Skeletal muscle cell (primary cell): Measurements from ENCODE around the gene HSD17B1.
"Not testable (repeated sequence)": the region's sequence is repeated elsewhere in the genome, so short reads cannot be mapped to it uniquely, and the experiment has no call there.

Experiments used
- DNase-seq: peaks from one replicate; pipeline ENCODE4 v3.0.0-alpha.2; 2010; ENCODE audit warnings: low read depth
- H3K4me3 ChIP-seq: 2 replicates; pipeline ENCODE4 v1.5.1; 2011; ENCODE audit warnings: low read depth, mild to moderate bottlenecking, control low read depth, low read length, moderate library complexity

HSD17B1 gene

DNA sequence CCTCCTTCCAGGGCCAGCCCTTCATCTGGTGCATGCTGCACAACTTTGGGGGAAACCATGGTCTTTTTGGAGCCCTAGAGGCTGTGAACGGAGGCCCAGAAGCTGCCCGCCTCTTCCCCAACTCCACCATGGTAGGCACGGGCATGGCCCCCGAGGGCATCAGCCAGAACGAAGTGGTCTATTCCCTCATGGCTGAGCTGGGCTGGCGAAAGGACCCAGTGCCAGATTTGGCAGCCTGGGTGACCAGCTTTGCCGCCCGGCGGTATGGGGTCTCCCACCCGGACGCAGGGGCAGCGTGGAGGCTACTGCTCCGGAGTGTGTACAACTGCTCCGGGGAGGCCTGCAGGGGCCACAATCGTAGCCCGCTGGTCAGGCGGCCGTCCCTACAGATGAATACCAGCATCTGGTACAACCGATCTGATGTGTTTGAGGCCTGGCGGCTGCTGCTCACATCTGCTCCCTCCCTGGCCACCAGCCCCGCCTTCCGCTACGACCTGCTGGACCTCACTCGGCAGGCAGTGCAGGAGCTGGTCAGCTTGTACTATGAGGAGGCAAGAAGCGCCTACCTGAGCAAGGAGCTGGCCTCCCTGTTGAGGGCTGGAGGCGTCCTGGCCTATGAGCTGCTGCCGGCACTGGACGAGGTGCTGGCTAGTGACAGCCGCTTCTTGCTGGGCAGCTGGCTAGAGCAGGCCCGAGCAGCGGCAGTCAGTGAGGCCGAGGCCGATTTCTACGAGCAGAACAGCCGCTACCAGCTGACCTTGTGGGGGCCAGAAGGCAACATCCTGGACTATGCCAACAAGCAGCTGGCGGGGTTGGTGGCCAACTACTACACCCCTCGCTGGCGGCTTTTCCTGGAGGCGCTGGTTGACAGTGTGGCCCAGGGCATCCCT is 9.3 kb upstream of the HSD17B1 start:
- H3K4me3 ChIP-seq: no peak overlapping the region

GRCh38 chr17:42544874-42545283 is 7.8 kb upstream of the HSD17B1 start:
- no peak for DNase-seq
- H3K4me3 ChIP-seq: no peak overlapping the region

More for the DNA sequence above, 9.3 kb upstream of the HSD17B1 start:
- DNase-seq: no peak

DNA sequence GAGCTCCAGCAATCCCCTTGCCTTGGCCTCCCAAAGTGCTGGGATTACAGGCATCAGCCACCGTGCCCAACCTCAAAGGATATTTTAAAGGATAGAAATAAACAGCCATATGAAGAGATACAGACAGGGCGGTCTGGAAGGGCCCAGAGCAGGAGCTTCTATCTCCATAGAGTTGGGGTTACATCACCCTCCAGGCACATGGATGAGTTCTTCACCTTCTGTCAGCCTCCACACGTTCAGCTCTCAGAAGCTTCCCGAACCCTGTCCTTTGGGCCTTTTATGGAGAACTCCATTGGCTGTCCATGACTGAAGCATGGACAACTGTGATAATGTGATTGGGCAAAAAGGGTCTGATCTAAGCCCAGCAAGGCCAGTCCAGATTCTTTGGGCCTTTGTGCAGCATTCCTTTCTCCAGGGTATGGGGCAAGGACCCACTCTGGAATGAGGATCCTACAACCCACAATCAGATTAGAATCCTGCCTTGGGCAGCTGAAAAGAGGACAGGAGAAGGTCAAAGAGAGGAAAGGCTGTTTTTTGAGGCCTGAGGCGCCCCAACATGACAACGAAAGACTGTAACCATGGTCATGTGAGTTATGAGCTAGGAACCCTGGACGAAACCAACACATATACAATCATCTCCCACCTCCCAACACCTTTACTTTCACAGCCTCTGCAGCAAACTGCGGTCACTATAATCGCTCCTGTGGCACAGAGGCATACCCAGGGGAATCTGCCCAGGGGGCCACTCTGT is 6.8 kb upstream of the HSD17B1 start:
- not testable (repeated sequence) for H3K4me3 ChIP-seq, DNase-seq

DNA sequence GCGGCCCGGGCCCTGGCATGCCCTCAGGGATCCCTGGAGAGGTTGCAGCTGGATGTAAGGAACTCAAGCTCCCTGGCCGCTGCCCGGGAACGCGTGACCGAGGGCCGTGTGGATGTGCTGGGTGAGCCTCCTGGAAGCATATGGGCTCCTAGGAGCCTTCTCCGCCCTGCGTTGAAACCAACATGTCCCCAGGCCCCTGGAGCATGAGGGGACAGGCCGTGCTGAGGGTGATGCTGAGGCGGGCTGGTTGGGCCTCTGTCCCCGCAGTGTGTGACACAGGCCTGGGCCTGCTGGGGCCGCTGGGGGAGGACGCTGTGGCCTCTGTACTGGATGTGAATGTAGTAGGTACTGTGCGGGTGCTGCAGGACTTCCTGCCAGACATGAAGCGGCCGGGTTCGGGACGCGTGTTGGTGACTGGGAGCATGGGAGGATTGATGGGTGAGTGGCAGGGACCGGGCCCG is 5.7 kb upstream of the HSD17B1 start:
- no peak overlapping the region for H3K4me3 ChIP-seq

DNA sequence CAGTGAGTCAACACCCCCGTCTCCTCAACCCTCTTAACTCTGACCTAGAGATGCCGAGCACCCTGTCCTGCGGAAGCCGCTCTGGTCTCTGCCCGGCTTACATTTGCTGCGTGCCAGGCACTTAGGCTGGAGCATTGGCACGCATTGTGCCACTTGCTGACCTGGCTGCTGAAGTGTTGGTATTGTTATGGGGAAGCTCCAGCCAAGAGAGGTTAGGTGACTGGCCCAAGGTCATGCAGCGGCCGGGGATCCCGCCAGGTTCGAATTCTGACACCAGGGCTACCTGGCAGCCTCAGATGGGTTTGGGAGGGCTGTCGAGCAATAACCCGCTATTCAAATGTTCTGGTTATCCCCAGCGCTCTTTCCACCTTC is 5.0 kb upstream of the HSD17B1 start:
- DNase-seq: no peak
- H3K4me3 ChIP-seq: peak overlapping the region; percentile 44

More for the DNA sequence above, 5.7 kb upstream of the HSD17B1 start:
- no peak for DNase-seq

DNA sequence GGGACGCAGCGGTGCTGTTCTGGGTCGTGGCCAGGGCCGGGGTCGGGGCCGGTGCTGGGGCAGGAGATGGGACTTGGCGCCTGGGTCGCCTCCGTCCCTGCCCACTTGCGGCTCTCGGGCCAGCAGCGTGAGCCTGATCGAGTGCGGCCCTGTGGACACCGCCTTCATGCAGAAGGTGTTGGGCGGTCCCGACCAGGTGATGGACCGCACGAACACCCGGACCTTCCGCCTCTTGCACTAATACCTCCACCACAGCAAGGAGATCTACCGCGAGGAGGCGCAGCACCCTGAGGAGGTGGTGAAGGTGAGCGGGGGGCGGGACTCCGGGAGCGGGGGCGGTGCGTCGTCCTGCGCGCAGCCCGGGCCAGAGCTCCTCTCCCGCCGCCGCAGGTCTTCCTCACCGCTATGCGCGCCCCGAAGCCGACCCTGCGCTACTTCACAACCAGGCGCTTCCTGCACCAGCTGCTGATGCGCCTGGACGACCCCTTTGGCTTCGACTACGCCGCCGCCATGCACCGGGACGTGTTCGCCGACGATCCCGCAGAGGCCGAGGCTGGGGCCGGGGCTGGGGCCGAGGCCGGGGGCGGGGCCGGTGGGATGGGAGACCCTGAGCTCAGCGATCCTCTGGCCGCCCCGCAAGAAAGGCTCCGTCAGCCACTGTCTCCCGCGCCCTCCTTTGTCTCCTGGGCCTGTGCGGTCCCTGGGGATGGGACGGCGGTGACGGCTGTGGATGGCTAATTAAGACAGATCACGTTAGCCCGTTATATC is 4.5 kb upstream of the HSD17B1 start:
- peak overlapping the region; percentile 44 for H3K4me3 ChIP-seq

GRCh38 chr17:42548993-42549755 is 3.5 kb upstream of the HSD17B1 start:
- peak overlapping the region; percentile 44 for H3K4me3 ChIP-seq
- DNase-seq: no peak

More for the DNA sequence above, 4.5 kb upstream of the HSD17B1 start:
- no peak for DNase-seq

DNA sequence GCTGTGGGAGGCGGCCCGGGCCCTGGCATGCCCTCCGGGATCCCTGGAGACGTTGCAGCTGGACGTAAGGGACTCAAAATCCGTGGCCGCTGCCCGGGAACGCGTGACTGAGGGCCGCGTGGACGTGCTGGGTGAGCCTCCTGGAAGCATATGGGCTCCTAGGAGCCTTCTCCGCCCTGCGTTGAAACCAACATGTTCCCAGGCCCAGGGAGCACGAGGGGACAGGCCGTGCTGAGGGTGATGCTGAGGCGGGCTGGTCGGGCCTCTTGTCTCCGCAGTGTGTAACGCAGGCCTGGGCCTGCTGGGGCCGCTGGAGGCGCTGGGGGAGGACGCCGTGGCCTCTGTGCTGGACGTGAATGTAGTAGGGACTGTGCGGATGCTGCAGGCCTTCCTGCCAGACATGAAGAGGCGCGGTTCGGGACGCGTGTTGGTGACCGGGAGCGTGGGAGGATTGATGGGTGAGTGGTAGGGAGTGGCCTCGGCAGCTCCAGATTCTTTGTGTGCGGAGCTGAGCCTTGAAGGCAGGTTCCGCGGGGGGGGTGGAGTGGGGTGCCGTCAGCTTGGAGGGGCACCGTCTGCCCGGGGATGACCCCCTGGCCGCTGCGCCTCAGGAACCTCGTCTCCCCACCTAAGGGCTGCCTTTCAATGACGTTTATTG is 567 bp downstream of the HSD17B1 start:
- DNase-seq: no peak
- H3K4me3 ChIP-seq: peak overlapping the region; percentile 71

DNA sequence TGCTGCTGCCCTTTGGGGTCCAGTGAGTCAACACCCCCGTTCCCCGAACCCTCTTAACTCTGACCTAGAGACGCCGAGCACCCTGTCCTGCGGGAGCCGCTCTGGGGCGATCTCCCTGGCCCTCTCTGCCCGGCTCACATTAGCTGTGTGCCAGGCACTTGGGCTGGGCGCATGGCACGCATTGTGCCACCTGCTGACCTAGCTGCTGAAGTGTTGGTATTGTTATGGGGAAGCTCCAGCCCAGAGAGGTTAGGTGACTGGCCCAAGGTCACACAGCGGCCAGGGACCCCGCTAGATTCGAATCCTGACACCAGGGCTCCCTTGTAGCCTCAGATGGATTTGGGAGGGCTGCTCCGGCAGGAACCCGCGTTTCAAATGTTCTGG is 1.1 kb downstream of the HSD17B1 start:
- DNase-seq: no peak
- peak overlapping the region; percentile 71 for H3K4me3 ChIP-seq

DNA sequence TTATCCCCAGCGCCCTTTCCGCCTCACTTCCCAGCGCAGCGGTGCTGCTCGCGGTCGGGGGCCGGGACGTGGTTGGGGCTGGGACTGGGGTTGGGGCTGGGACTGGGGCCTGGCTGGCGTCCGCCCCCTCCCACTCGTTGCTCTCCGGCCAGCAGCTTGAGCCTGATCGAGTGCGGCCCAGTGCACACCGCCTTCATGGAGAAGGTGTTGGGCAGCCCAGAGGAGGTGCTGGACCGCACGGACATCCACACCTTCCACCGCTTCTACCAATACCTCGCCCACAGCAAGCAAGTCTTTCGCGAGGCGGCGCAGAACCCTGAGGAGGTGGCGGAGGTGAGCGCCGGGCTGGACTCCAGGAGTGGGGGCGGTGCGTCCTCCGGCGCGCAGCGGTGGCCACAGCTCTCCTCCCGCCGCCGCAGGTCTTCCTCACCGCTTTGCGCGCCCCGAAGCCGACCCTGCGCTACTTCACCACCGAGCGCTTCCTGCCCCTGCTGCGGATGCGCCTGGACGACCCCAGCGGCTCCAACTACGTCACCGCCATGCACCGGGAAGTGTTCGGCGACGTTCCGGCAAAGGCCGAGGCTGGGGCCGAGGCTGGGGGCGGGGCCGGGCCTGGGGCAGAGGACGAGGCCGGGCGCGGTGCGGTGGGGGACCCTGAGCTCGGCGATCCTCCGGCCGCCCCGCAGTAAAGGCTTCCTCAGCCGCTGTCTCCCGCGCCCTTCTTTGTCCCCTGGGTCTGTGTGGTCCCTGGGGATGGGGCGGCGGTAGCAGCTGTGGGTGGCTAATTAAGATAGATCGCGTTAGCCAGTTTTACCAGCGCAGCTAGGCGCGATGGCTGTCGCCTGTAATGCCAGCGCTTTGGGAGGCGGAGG is 1.8 kb downstream of the HSD17B1 start:
- peak overlapping the region; percentile 71 for H3K4me3 ChIP-seq
- DNase-seq: peak; percentile 45

DNA sequence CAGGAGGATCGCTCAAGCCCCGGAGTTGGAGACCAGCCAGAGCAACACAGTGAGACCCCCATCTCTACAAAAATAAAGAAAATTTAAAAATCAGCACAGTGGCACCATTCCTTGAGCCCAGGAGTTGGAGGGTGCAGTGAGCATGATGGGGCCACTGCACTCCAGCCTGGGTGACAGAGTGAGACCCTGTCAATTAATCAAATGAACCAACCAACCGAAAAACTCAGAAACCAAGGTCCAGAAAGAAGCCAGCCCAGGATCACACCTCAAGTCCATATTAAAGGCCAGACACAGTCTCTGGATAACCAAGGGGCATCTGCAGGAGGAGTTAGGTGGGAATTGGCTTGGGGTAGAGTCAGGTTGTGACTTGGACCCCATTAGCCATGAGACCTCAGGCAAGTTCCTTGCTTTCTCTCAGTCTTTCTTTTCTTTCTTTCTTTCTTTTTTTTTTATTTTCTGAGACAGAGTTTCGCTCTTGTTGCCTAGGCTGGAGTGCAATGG is 2.4 kb downstream of the HSD17B1 start:
- H3K4me3 ChIP-seq: peak overlapping the region; percentile 71
- no peak for DNase-seq

- not testable (repeated sequence) for DNase-seq, H3K4me3 ChIP-seq
Measured at GRCh38 chr17:42555961-42556617, 3.4 kb downstream of the HSD17B1 start.

DNA sequence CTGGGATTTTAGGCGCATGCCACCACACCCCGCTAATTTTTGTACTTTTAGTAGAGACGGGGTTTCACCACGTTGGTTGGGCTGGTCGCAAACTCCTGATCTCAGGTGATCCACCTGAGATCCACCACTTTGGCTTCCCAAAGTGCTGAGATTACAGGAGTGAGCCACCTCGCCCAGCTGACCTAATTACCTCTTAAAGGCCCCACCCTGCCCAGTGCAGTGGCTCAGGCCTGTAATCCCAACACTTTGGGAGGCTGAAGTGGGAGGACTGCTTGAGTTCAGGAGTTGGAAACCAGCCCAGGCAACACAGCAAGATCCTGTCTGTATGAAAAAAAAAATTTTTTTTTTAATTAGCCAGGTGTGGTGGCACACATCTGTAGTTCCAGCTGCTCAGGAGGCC is 6.4 kb downstream of the HSD17B1 start:
- DNase-seq: no peak
- no peak overlapping the region for H3K4me3 ChIP-seq

DNA sequence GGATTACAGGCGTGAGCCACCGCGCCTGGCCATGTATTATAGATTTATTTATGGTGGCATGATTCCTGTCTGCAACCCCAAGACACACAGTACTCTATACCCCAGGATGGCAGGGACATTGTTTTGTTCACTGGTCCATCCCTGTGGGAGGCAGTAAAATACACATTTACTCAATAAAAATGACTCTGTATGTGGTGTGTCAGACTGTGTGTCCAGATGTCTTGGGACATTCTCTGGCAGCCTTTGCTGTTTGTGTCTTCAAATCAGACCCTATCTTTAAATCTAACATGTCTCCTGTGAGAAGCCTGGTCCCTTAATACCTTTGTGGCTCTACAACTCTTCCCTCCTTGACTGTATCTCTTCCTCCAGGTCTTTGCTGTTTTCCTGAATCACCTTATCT is 7.5 kb downstream of the HSD17B1 start:
- H3K4me3 ChIP-seq: no peak overlapping the region

DNA sequence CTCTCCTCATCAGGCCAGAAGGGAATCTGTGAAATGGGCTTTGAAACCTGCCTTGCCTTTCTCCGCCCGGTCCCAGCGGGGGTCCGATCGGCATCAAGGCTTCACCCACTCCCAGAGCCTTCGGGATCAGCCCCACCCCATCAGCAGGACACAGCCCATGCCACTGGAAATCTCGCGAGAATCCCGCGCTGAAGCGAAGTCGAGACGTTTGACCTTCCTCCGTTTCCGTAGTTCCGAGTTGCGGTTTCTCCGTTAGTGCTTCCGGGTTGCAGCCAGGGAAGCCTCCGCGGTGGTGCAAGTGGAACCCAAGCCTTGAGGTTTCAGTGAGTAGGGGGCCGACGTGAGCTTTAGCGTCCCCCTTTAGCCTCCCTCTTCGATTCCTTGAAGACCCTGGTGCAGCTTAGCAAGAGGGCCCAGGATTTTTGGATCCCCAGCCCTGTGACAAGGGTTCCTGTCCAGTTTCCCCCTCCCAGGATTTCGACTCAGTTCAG is 9.2 kb downstream of the HSD17B1 start, which contains the start of gene COASY:
COASY (plus strand) TSS at position 252 of the 491 bp plus-strand sequence. CDS start 475 bp downstream, outside the sequence.
- peak within 1 kb of the TSS; percentile 80 for H3K4me3 ChIP-seq
- peak; percentile 92 for DNase-seq

More for the DNA sequence above, 7.5 kb downstream of the HSD17B1 start:
- no peak for DNase-seq

- peak overlapping the region; percentile 80 for H3K4me3 ChIP-seq
- DNase-seq: no peak
Measured at GRCh38 chr17:42562388-42563142, 9.8 kb downstream of the HSD17B1 start.
